Measurements from ENCODE around the gene TARS3.

TARS3 gene

GRCh38 chr15:101733545-101733944 lies 9.3 kb upstream of the TARS3 start:
- no peak overlapping the region for H3K27ac ChIP-seq

GRCh38 chr15:101732772-101733171 lies 8.5 kb upstream of the TARS3 start:
- TF ChIP-seq ZFX (IDR thresholded peaks at IDR 0.05; ENCODE audit: borderline replicate concordance), result no peak
- TF ChIP-seq CTCF (IDR thresholded peaks at IDR 0.05), result no peak
- no peak overlapping the region for H3K27ac ChIP-seq

More at GRCh38 chr15:101733545-101733944, 9.3 kb upstream of the TARS3 start:
- TF ChIP-seq CTCF (IDR thresholded peaks at IDR 0.05) (no peak), ZFX (IDR thresholded peaks at IDR 0.05; ENCODE audit: borderline replicate concordance) (no peak)

- no peak overlapping the region for H3K27ac ChIP-seq
Observed at GRCh38 chr15:101731746-101732145, 7.5 kb upstream of the TARS3 start.

GRCh38 chr15:101727186-101727585 lies 2.9 kb upstream of the TARS3 start:
- H3K27ac ChIP-seq, result no peak overlapping the region
- TF ChIP-seq ZFX (IDR thresholded peaks at IDR 0.05; ENCODE audit: borderline replicate concordance) (no peak), CTCF (IDR thresholded peaks at IDR 0.05) (no peak)

More at GRCh38 chr15:101731746-101732145, 7.5 kb upstream of the TARS3 start:
- TF ChIP-seq ZFX (IDR thresholded peaks at IDR 0.05; ENCODE audit: borderline replicate concordance) (no peak), CTCF (IDR thresholded peaks at IDR 0.05) (no peak)

GRCh38 chr15:101725073-101725472 lies 800 bp upstream of the TARS3 start:
- no peak overlapping the region for H3K27ac ChIP-seq
- no peak for TF ChIP-seq ZFX (IDR thresholded peaks at IDR 0.05; ENCODE audit: borderline replicate concordance)
- TF ChIP-seq CTCF (IDR thresholded peaks at IDR 0.05), result no peak

GRCh38 chr15:101724675-101725005 lies 367 bp upstream of the TARS3 start:
- TF ChIP-seq ZFX (IDR thresholded peaks at IDR 0.05; ENCODE audit: borderline replicate concordance), result no peak
- TF ChIP-seq CTCF (IDR thresholded peaks at IDR 0.05), result no peak
- H3K27ac ChIP-seq, result no peak overlapping the region

GRCh38 chr15:101723171-101723873 lies 951 bp downstream of the TARS3 start:
- peak overlapping the region; percentile 73 for H3K27ac ChIP-seq
- TF ChIP-seq ZFX (IDR thresholded peaks at IDR 0.05; ENCODE audit: borderline replicate concordance), result no peak
- TF ChIP-seq CTCF (IDR thresholded peaks at IDR 0.05), result no peak

Data from 22Rv1 (cell line).